SU-DHL-6 (cell line): Measurements from ENCODE around the gene CCDC92B.

ENCODE experiments used
- EZH2phosphoT487 ChIP-seq: fragments of 200-600 bp; sonication (generic), shearing (Covaris generic); conservative IDR thresholded peaks from 2 replicates; pipeline ENCODE4 v1.6.1; 2018; ENCODE audit warnings: mild to moderate bottlenecking, antibody characterized with exemption, low read length, moderate library complexity, mixed read lengths
- TF ChIP-seq, protein P1 (sequence below): fragments of 200-600 bp; sonication (generic); IDR thresholded peaks from one replicate; pipeline ENCODE4 v1.5.1; 2017; ENCODE audit warnings: antibody characterized with exemption, mild to moderate bottlenecking, low read length, moderate library complexity; ENCODE audit not compliant: insufficient read depth, poor library complexity, severe bottlenecking

DNA sequence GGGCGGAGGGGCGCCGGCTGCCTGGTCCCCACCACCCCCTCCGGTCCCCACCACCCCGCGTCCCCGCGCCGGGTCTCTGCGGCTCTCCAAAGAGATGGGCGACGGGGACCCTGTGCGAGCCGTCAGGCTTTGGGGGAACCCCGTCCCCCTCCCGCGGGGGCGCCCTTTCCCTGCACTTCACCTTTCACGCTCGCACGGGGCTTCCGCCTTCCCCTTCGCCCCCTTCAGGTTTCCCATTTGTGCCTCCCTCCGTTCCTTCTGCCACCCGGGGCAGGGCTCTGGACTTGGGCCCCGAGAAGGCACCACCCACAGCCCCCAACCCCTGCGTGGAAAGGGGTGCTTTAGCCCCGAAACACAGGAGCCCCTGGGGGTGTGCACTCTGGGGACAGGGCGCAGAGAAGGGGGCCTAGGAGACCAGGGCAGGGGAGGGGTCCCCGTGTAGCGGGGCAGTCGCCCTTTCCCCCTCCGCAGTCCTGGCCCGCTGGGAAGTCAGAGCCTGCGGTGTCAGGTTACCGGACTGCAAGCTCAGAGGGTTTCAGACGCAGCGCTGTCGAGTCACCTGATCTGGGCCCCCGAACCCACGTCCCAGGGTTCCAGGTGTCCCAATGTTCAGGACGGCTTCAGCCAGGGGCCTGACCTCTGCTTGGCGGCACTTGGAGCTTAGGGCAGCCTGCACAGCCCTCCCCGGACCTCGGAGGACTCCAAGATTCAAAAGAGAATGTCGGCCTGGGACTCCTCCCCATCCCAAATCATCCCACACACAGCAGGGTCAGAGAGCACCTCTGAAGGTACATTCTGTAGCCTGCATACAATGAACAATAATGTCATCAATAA is 6.7 kb upstream of the CCDC92B start:
- TF ChIP-seq, protein P1, sequence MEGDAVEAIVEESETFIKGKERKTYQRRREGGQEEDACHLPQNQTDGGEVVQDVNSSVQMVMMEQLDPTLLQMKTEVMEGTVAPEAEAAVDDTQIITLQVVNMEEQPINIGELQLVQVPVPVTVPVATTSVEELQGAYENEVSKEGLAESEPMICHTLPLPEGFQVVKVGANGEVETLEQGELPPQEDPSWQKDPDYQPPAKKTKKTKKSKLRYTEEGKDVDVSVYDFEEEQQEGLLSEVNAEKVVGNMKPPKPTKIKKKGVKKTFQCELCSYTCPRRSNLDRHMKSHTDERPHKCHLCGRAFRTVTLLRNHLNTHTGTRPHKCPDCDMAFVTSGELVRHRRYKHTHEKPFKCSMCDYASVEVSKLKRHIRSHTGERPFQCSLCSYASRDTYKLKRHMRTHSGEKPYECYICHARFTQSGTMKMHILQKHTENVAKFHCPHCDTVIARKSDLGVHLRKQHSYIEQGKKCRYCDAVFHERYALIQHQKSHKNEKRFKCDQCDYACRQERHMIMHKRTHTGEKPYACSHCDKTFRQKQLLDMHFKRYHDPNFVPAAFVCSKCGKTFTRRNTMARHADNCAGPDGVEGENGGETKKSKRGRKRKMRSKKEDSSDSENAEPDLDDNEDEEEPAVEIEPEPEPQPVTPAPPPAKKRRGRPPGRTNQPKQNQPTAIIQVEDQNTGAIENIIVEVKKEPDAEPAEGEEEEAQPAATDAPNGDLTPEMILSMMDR, result no peak
- no peak for TF ChIP-seq EZH2phosphoT487
